A549 (cell line): ENCODE data around the gene GORASP2. TPM values are rescaled to one million over a fixed set of nuclear protein-coding genes. Genes with fewer than 3 reads are reported as not detected.

Source experiments
- ATAC-seq, 2 experiments: fragments of 200-7000 bp in 1 of 2; fragments of >200 bp in 1 of 2; cut with Nextera tagmentation in 1 of 2; cut with Tn5 transposase in 1 of 2; 3 replicates each; pipeline versions ENCODE4 v1.8.0 to v1.9.1; 2018 to 2020; ENCODE audit warnings: mild to moderate bottlenecking in 1 of 2, moderate library complexity in 1 of 2
- CTCF ChIA-PET: fragments of 300-600 bp; sonication (Branson Sonifier 250); formaldehyde crosslinking; extraction: SDS; loops from one replicate; lab custom pipeline; 2021; ENCODE audit warnings: antibody characterized with exemption, inconsistent platforms; lab: Yijun Ruan, JAX
- POLR2A ChIA-PET: fragments of 350-600 bp; formaldehyde crosslinking; extraction: SDS; loops from one replicate; lab custom pipeline; 2021; ENCODE audit warnings: antibody characterized with exemption, inconsistent platforms; lab: Yijun Ruan, JAX
- DNase-seq, 2 experiments: peaks; one replicate each; pipeline versions ENCODE4 v3.0.0 to v3.0.0-alpha.2; 2011 to 2016; ENCODE audit warnings: low read depth in 1 of 2, low spot score in 1 of 2
- FAIRE-seq: peaks from 2 replicates; lab custom pipeline; 2011; peaks lifted over from hg19 to GRCh38; lab: Jason Lieb, UNC
- H3K27ac ChIP-seq, 2 experiments: fragments of >200 bp; sonication (Bioruptor Twin); formaldehyde crosslinking; 3 replicates each; pipeline ENCODE4 v1.5.1; 2016 to 2017
- H3K4me1 ChIP-seq: fragments of >200 bp; sonication (Bioruptor Twin); formaldehyde crosslinking; 3 replicates; pipeline ENCODE4 v1.6.1; 2016
- H3K4me2 ChIP-seq: fragments of >200 bp; sonication (Bioruptor Twin); formaldehyde crosslinking; 3 replicates; pipeline ENCODE4 v1.6.1; 2016
- H3K4me3 ChIP-seq: fragments of >200 bp; sonication (Bioruptor Twin); formaldehyde crosslinking; 3 replicates; pipeline ENCODE4 v1.5.1; 2016
- H3K9me3 ChIP-seq: fragments of >200 bp; sonication (Bioruptor Twin); formaldehyde crosslinking; 3 replicates; pipeline ENCODE4 v1.6.1; 2016
- CHD2 ChIP-seq: fragments of 150-350 bp; IDR thresholded peaks from 2 replicates; pipeline ENCODE4 v1.6.1; 2014; ENCODE audit warnings: low read length; ENCODE audit not compliant: partially characterized antibody
- FOXS1 ChIP-seq: fragments of 250-450 bp; sonication (Bioruptor Pico); IDR thresholded peaks from 2 replicates; pipeline ENCODE4 v1.5.0; 2020; ENCODE audit warnings: mild to moderate bottlenecking, moderate library complexity
- GATA3 ChIP-seq: IDR thresholded peaks from 2 replicates; pipeline ENCODE4 v1.6.1; 2012; ENCODE audit warnings: borderline replicate concordance
- HDAC2 ChIP-seq: fragments of 200-600 bp; sonication (generic); IDR thresholded peaks from 2 replicates; pipeline ENCODE4 v1.6.1; 2016
- HMGXB4 ChIP-seq: fragments of 250-450 bp; sonication (Bioruptor Pico); IDR thresholded peaks from 2 replicates; pipeline ENCODE4 v1.5.0; 2021; ENCODE audit warnings: mild to moderate bottlenecking, moderate library complexity, borderline replicate concordance
- JUN ChIP-seq, 2 experiments: fragments of >200 bp; sonication (Bioruptor Twin); formaldehyde crosslinking; IDR thresholded peaks; 2 replicates in 1 of 2; 3 replicates in 1 of 2; pipeline ENCODE4 v1.6.1; 2016 to 2017
- KDM1A ChIP-seq: fragments of 200-600 bp; sonication (generic); IDR thresholded peaks from 2 replicates; pipeline ENCODE4 v1.6.1; 2016; ENCODE audit warnings: low read depth, mild to moderate bottlenecking
- KDM5A ChIP-seq: fragments of 200-600 bp; sonication (generic); IDR thresholded peaks from 2 replicates; pipeline ENCODE4 v1.6.1; 2016; ENCODE audit warnings: antibody characterized with exemption, mild to moderate bottlenecking
- MAZ ChIP-seq: fragments of 150-350 bp; IDR thresholded peaks from 2 replicates; pipeline ENCODE4 v1.6.1; 2014; ENCODE audit warnings: antibody characterized with exemption, low read depth, low read length, borderline replicate concordance
- MYC ChIP-seq: IDR thresholded peaks from 2 replicates; pipeline ENCODE4 v1.6.1; 2012; ENCODE audit warnings: mild to moderate bottlenecking, inconsistent platforms, low read length, improper control_type of control experiment, borderline replicate concordance
- NFE2L2 ChIP-seq: fragments of 150-350 bp; conservative IDR thresholded peaks from 2 replicates; pipeline ENCODE4 v1.6.1; 2014; ENCODE audit warnings: low read length
- NPAS2 ChIP-seq: fragments of 250-450 bp; sonication (Bioruptor Pico); IDR thresholded peaks from 2 replicates; pipeline ENCODE4 v1.8.0; 2022; ENCODE audit warnings: mild to moderate bottlenecking, moderate library complexity, borderline replicate concordance
- RAD21 ChIP-seq, 2 experiments: fragments of >200 bp in 1 of 2; sonication (Bioruptor Twin) in 1 of 2; formaldehyde crosslinking in 1 of 2; IDR thresholded peaks in 1 of 2; conservative IDR thresholded peaks in 1 of 2; 2 replicates in 1 of 2; 3 replicates in 1 of 2; pipeline ENCODE4 v1.6.1; 2012 to 2018; ENCODE audit warnings: inconsistent platforms in 1 of 2
- RCOR1 ChIP-seq: fragments of 150-350 bp; IDR thresholded peaks from 2 replicates; pipeline ENCODE4 v1.6.1; 2014; ENCODE audit warnings: antibody characterized with exemption, low read length, low read depth
- REST ChIP-seq: fragments of 200-600 bp; sonication (generic); IDR thresholded peaks from 2 replicates; pipeline ENCODE4 v1.6.1; 2016; ENCODE audit warnings: antibody characterized with exemption, mild to moderate bottlenecking, moderate library complexity
- USF2 ChIP-seq: fragments of 450-650 bp; IDR thresholded peaks from 2 replicates; pipeline ENCODE4 v1.6.1; 2014; ENCODE audit warnings: antibody characterized with exemption
- ZFP36 ChIP-seq: fragments of 450-650 bp; IDR thresholded peaks from 2 replicates; pipeline ENCODE4 v1.6.1; 2014; ENCODE audit warnings: borderline replicate concordance; ENCODE audit not compliant: partially characterized antibody
- ZNF302 ChIP-seq: fragments of 250-450 bp; sonication (Bioruptor Pico); IDR thresholded peaks from 2 replicates; pipeline ENCODE4 v1.9.0; 2021; ENCODE audit warnings: inconsistent platforms, mild to moderate bottlenecking, moderate library complexity
- WGBS: methylation state at CpG from one replicate; pipeline ENCODE4 v1.1.6; 2017; ENCODE audit errors: missing lambda C conversion rate; 5-methylcytosine and 5-hydroxymethylcytosine counted together
- polyA plus RNA-seq, 4 experiments: library from polyadenylated mRNA; depleted of rRNA in 3 of 4; stranded (reverse); fragments of >200 nt; fragmentation: RNase III in 1 of 4; extraction: RNeasy Plus Mini Kit Qiagen cat#74134 plus additional on column Dnase treatment in 1 of 4; gene quantifications; 2 replicates in 3 of 4; 3 replicates in 1 of 4; pipeline ENCODE4 v1.2.3, GENCODE V29; 2011 to 2017
- TF ChIP-seq, protein P1 (sequence below): IDR thresholded peaks from 2 replicates; pipeline ENCODE4 v1.6.1; 2012; ENCODE audit warnings: low read depth, borderline replicate concordance

Gene GORASP2
- polyA plus RNA-seq, 2 of the 4 experiments (the other 2 are of a cell fraction): 90.5 to 179 TPM

GRCh38 chr2:170881840-170882239 lies 47.2 kb upstream of the GORASP2 start:
- Histone ChIP-seq H3K4me2 (no peak overlapping the region), H3K4me1 (no peaks in the 10 kb centered on the region), H3K4me3 (no peak overlapping the region), H3K9me3 (no peaks in the 10 kb centered on the region), H3K27ac (no peak overlapping the region)
- FAIRE-seq: no peak
- ChIA-PET CTCF (interaction anchor here (1.0 to 6.6 kb wide), 3 partner anchors 10 to 69 kb away, joined by 3 to 39 read pairs (median 4); partner anchors contain the start of gene GORASP2), POLR2A (no interaction called here)
- no peak for ATAC-seq
- DNase-seq: no peak
- TF ChIP-seq JUN (IDR thresholded peaks at IDR 0.05) (no peak), ZNF302 (no peak), HMGXB4 (no peak), NPAS2 (no peak), HDAC2 (no peak)
- 4% methylated on average over 3 of the region's 3 CpGs for WGBS

- DNase-seq (no peak), ATAC-seq (no peak), FAIRE-seq (no peak)
- Histone ChIP-seq H3K4me2 (no peak overlapping the region), H3K4me3 (no peak overlapping the region), H3K4me1 (no peaks in the 10 kb centered on the region), H3K27ac (no peak overlapping the region)
- CTCF ChIA-PET: interaction anchor here (1.9 to 6.6 kb wide), 2 partner anchors 11 to 70 kb away, joined by 4 to 39 read pairs; no protein-coding TSS in a partner anchor
- POLR2A ChIA-PET: no interaction called here
- TF ChIP-seq CHD2 (no peak), NPAS2 (no peak), ZNF302 (no peak), REST (no peak), MAZ (no peak), FOXS1 (CRISPR knock-in tag) (no peak), NFE2L2 (no peak), RAD21 (conservative IDR thresholded peaks at IDR 0.05 in 1 of 2, IDR thresholded peaks at IDR 0.05 in 1 of 2) (no peak), KDM1A (no peak), KDM5A (no peak)
- TF ChIP-seq, protein P1, sequence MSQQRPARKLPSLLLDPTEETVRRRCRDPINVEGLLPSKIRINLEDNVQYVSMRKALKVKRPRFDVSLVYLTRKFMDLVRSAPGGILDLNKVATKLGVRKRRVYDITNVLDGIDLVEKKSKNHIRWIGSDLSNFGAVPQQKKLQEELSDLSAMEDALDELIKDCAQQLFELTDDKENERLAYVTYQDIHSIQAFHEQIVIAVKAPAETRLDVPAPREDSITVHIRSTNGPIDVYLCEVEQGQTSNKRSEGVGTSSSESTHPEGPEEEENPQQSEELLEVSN: no peak
- TF ChIP-seq, all 56 proteins: peak for 0
- H3K9me3 ChIP-seq: no peaks in the 10 kb centered on the region
- WGBS: 21% methylated on average over 2 of the region's 2 CpGs
Observed at GRCh38 chr2:170882758-170883157, 46.3 kb upstream of the GORASP2 start.

DNA sequence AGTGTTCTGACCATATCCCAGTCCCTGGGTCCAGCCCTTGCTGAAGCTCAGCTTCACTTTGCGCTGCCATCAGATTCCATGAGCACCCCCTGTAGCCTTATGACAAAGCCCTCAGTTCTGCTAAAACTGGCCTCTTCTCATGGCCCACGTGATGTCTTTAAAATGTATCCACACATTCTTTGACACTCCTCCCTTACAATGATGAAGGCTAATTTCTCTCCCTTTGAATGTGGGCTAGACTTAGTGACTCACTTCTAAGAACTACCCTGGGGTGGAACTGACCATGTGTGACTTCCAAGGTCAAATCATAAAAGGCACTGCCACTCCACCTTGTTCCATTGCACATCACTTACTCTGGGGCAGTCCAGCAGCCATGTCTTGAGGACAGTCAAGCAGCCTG lies 45.4 kb upstream of the GORASP2 start:
- no peak for FAIRE-seq
- H3K9me3 ChIP-seq: no peaks in the 10 kb centered on the region
- H3K4me3 ChIP-seq: no peak overlapping the region
- no peak overlapping the region for H3K4me2 ChIP-seq
- DNase-seq: no peak
- 49% methylated on average over 2 of the region's 2 CpGs for WGBS
- ChIA-PET POLR2A (no interaction called here), CTCF (interaction anchor here (6.6 kb wide), 1 partner anchor 11 kb away, joined by 39 read pairs; no protein-coding TSS in a partner anchor)
- H3K4me1 ChIP-seq: no peaks in the 10 kb centered on the region
- TF ChIP-seq GATA3 (no peak), MYC (no peak), RAD21 (conservative IDR thresholded peaks at IDR 0.05 in 1 of 2, IDR thresholded peaks at IDR 0.05 in 1 of 2) (no peak), USF2 (no peak), MAZ (no peak), ZFP36 (no peak), FOXS1 (CRISPR knock-in tag) (no peak), RCOR1 (no peak)
- ATAC-seq: no peak
- no peak overlapping the region for H3K27ac ChIP-seq
